ENCODE measurements around the gene ARHGAP31.

ARHGAP31 gene

GRCh38 chr3:119375106-119375505, 80.9 kb downstream of the ARHGAP31 start:
- Histone ChIP-seq H2BK15ac (replicated peaks; ENCODE audit: low read depth) (no peak overlapping the region), H2BK120ac (ENCODE audit: low read depth, low read length) (no peak overlapping the region), H3K18ac (ENCODE audit: low read length) (no peak overlapping the region), H3K79me1 (ENCODE audit: low read length) (no peaks in the 10 kb centered on the region), H4K5ac (ENCODE audit: low read length) (no peak overlapping the region), H4K8ac (ENCODE audit: low read depth, low read length) (no peak overlapping the region), H2BK5ac (ENCODE audit: low read length) (no peak overlapping the region), H3K4me1 (ENCODE audit: control insufficient read depth, low read depth, low read length) (peaks cover 2% of the 10 kb centered on the region), H3K4me3 (ENCODE audit: low read length) (no peak overlapping the region), H3K56ac (ENCODE audit: low read length) (no peak overlapping the region), H3K79me2 (ENCODE audit: control insufficient read depth, insufficient read depth, low read length) (no peaks in the 10 kb centered on the region), H3K4ac (ENCODE audit: low read depth, low read length) (no peak overlapping the region), H3K27me3 (ENCODE audit: insufficient read depth, low read length, poor library complexity) (no peaks in the 10 kb centered on the region), H2AK5ac (ENCODE audit: low read length) (no peak overlapping the region), H3K9ac (ENCODE audit: low read length) (no peak overlapping the region), H3K27ac (ENCODE audit: low read depth, low read length) (no peak overlapping the region), H3K36me3 (ENCODE audit: control insufficient read depth, insufficient read depth, low read length) (peaks cover 1% of the 10 kb centered on the region), H3K4me2 (ENCODE audit: low read length) (no peak overlapping the region), H3K23ac (ENCODE audit: low read length) (no peak overlapping the region)
- no peak for DNase-seq
- WGBS (ENCODE audit: extremely low coverage, insufficient coverage, low lambda C conversion rate): no CpG with 5 or more reads among the region's 7 CpGs

GRCh38 chr3:119375510-119375909, 81.3 kb downstream of the ARHGAP31 start:
- no peak overlapping the region for H3K4me3 ChIP-seq (ENCODE audit: low read length)
- DNase-seq: no peak
- no peak overlapping the region for H3K56ac ChIP-seq (ENCODE audit: low read length)
- H3K27me3 ChIP-seq (ENCODE audit: insufficient read depth, low read length, poor library complexity): no peaks in the 10 kb centered on the region
- no peak overlapping the region for H4K5ac ChIP-seq (ENCODE audit: low read length)
- no peak overlapping the region for H4K8ac ChIP-seq (ENCODE audit: low read depth, low read length)
- WGBS (ENCODE audit: extremely low coverage, insufficient coverage, low lambda C conversion rate): no CpG with 5 or more reads among the region's 4 CpGs
- H3K36me3 ChIP-seq (ENCODE audit: control insufficient read depth, insufficient read depth, low read length): peaks cover 1% of the 10 kb centered on the region
- no peak overlapping the region for H3K18ac ChIP-seq (ENCODE audit: low read length)
- H2BK5ac ChIP-seq (ENCODE audit: low read length): no peak overlapping the region
- H3K79me2 ChIP-seq (ENCODE audit: control insufficient read depth, insufficient read depth, low read length): no peaks in the 10 kb centered on the region
- peaks cover 2% of the 10 kb centered on the region for H3K4me1 ChIP-seq (ENCODE audit: control insufficient read depth, low read depth, low read length)
- no peak overlapping the region for H3K4me2 ChIP-seq (ENCODE audit: low read length)
- no peak overlapping the region for H2BK15ac ChIP-seq (replicated peaks; ENCODE audit: low read depth)
- no peak overlapping the region for H2BK120ac ChIP-seq (ENCODE audit: low read depth, low read length)
- no peak overlapping the region for H3K9ac ChIP-seq (ENCODE audit: low read length)
- H3K79me1 ChIP-seq (ENCODE audit: low read length): no peaks in the 10 kb centered on the region
- no peak overlapping the region for H3K27ac ChIP-seq (ENCODE audit: low read depth, low read length)
- H2AK5ac ChIP-seq (ENCODE audit: low read length): no peak overlapping the region
- no peak overlapping the region for H3K23ac ChIP-seq (ENCODE audit: low read length)
- H3K4ac ChIP-seq (ENCODE audit: low read depth, low read length): no peak overlapping the region

- peaks cover 2% of the 10 kb centered on the region for H3K4me1 ChIP-seq (ENCODE audit: control insufficient read depth, low read depth, low read length)
- H2BK15ac ChIP-seq (replicated peaks; ENCODE audit: low read depth): no peak overlapping the region
- no peak overlapping the region for H3K9ac ChIP-seq (ENCODE audit: low read length)
- H2BK5ac ChIP-seq (ENCODE audit: low read length): no peak overlapping the region
- H3K18ac ChIP-seq (ENCODE audit: low read length): no peak overlapping the region
- H3K4me3 ChIP-seq (ENCODE audit: low read length): no peak overlapping the region
- H2BK120ac ChIP-seq (ENCODE audit: low read depth, low read length): no peak overlapping the region
- H3K27me3 ChIP-seq (ENCODE audit: insufficient read depth, low read length, poor library complexity): no peaks in the 10 kb centered on the region
- no peak overlapping the region for H4K5ac ChIP-seq (ENCODE audit: low read length)
- H3K4me2 ChIP-seq (ENCODE audit: low read length): no peak overlapping the region
- H4K8ac ChIP-seq (ENCODE audit: low read depth, low read length): no peak overlapping the region
- no peak for DNase-seq
- no peak overlapping the region for H3K4ac ChIP-seq (ENCODE audit: low read depth, low read length)
- WGBS (ENCODE audit: extremely low coverage, insufficient coverage, low lambda C conversion rate): no CpG with 5 or more reads among the region's 1 CpG
- no peaks in the 10 kb centered on the region for H3K79me2 ChIP-seq (ENCODE audit: control insufficient read depth, insufficient read depth, low read length)
- H3K56ac ChIP-seq (ENCODE audit: low read length): no peak overlapping the region
- H3K36me3 ChIP-seq (ENCODE audit: control insufficient read depth, insufficient read depth, low read length): peaks cover 1% of the 10 kb centered on the region
- no peak overlapping the region for H3K23ac ChIP-seq (ENCODE audit: low read length)
- H3K79me1 ChIP-seq (ENCODE audit: low read length): no peaks in the 10 kb centered on the region
- no peak overlapping the region for H2AK5ac ChIP-seq (ENCODE audit: low read length)
- H3K27ac ChIP-seq (ENCODE audit: low read depth, low read length): no peak overlapping the region
These were observed 82.6 kb downstream of the ARHGAP31 start for GRCh38 chr3:119376758-119377157.

GRCh38 chr3:119378259-119378803, 84.1 kb downstream of the ARHGAP31 start:
- no peak overlapping the region for H4K8ac ChIP-seq (ENCODE audit: low read depth, low read length)
- no peak overlapping the region for H3K4me3 ChIP-seq (ENCODE audit: low read length)
- no peak overlapping the region for H2BK5ac ChIP-seq (ENCODE audit: low read length)
- no peak overlapping the region for H3K9ac ChIP-seq (ENCODE audit: low read length)
- H2BK120ac ChIP-seq (ENCODE audit: low read depth, low read length): no peak overlapping the region
- H3K18ac ChIP-seq (ENCODE audit: low read length): no peak overlapping the region
- H2AK5ac ChIP-seq (ENCODE audit: low read length): no peak overlapping the region
- no peak overlapping the region for H3K4ac ChIP-seq (ENCODE audit: low read depth, low read length)
- no peaks in the 10 kb centered on the region for H3K27me3 ChIP-seq (ENCODE audit: insufficient read depth, low read length, poor library complexity)
- H3K27ac ChIP-seq (ENCODE audit: low read depth, low read length): no peak overlapping the region
- no peak for DNase-seq
- peaks cover 2% of the 10 kb centered on the region for H3K4me1 ChIP-seq (ENCODE audit: control insufficient read depth, low read depth, low read length)
- no peak overlapping the region for H2BK15ac ChIP-seq (replicated peaks; ENCODE audit: low read depth)
- no peak overlapping the region for H3K56ac ChIP-seq (ENCODE audit: low read length)
- H3K23ac ChIP-seq (ENCODE audit: low read length): no peak overlapping the region
- no CpG with 5 or more reads among the region's 8 CpGs for WGBS (ENCODE audit: extremely low coverage, insufficient coverage, low lambda C conversion rate)
- no peak overlapping the region for H3K4me2 ChIP-seq (ENCODE audit: low read length)
- peaks cover 4% of the 10 kb centered on the region for H3K36me3 ChIP-seq (ENCODE audit: control insufficient read depth, insufficient read depth, low read length)
- H3K79me1 ChIP-seq (ENCODE audit: low read length): no peaks in the 10 kb centered on the region
- H4K5ac ChIP-seq (ENCODE audit: low read length): no peak overlapping the region
- H3K79me2 ChIP-seq (ENCODE audit: control insufficient read depth, insufficient read depth, low read length): no peaks in the 10 kb centered on the region

GRCh38 chr3:119380697-119381096, 86.5 kb downstream of the ARHGAP31 start:
- Histone ChIP-seq H3K27ac (ENCODE audit: low read depth, low read length) (no peak overlapping the region), H3K79me1 (ENCODE audit: low read length) (no peaks in the 10 kb centered on the region), H3K27me3 (ENCODE audit: insufficient read depth, low read length, poor library complexity) (no peaks in the 10 kb centered on the region), H2BK120ac (ENCODE audit: low read depth, low read length) (no peak overlapping the region), H3K4ac (ENCODE audit: low read depth, low read length) (no peak overlapping the region), H3K56ac (ENCODE audit: low read length) (no peak overlapping the region), H2BK5ac (ENCODE audit: low read length) (no peak overlapping the region), H3K4me3 (ENCODE audit: low read length) (no peak overlapping the region), H2AK5ac (ENCODE audit: low read length) (no peak overlapping the region), H3K79me2 (ENCODE audit: control insufficient read depth, insufficient read depth, low read length) (no peaks in the 10 kb centered on the region), H3K9ac (ENCODE audit: low read length) (no peak overlapping the region), H4K8ac (ENCODE audit: low read depth, low read length) (no peak overlapping the region), H4K5ac (ENCODE audit: low read length) (no peak overlapping the region), H3K23ac (ENCODE audit: low read length) (no peak overlapping the region), H2BK15ac (replicated peaks; ENCODE audit: low read depth) (no peak overlapping the region), H3K18ac (ENCODE audit: low read length) (no peak overlapping the region), H3K36me3 (ENCODE audit: control insufficient read depth, insufficient read depth, low read length) (peaks cover 6% of the 10 kb centered on the region), H3K4me2 (ENCODE audit: low read length) (no peak overlapping the region), H3K4me1 (ENCODE audit: control insufficient read depth, low read depth, low read length) (peaks cover 2% of the 10 kb centered on the region)
- WGBS (ENCODE audit: extremely low coverage, insufficient coverage, low lambda C conversion rate): no CpG with 5 or more reads among the region's 3 CpGs
- DNase-seq: no peak

GRCh38 chr3:119382134-119382533, 88.0 kb downstream of the ARHGAP31 start:
- H3K4me3 ChIP-seq (ENCODE audit: low read length): no peak overlapping the region
- H2BK5ac ChIP-seq (ENCODE audit: low read length): no peak overlapping the region
- no peak for DNase-seq
- peaks cover 2% of the 10 kb centered on the region for H3K4me1 ChIP-seq (ENCODE audit: control insufficient read depth, low read depth, low read length)
- no peak overlapping the region for H4K5ac ChIP-seq (ENCODE audit: low read length)
- no peaks in the 10 kb centered on the region for H3K79me1 ChIP-seq (ENCODE audit: low read length)
- H3K23ac ChIP-seq (ENCODE audit: low read length): no peak overlapping the region
- no peak overlapping the region for H2BK120ac ChIP-seq (ENCODE audit: low read depth, low read length)
- no peaks in the 10 kb centered on the region for H3K27me3 ChIP-seq (ENCODE audit: insufficient read depth, low read length, poor library complexity)
- H3K4me2 ChIP-seq (ENCODE audit: low read length): no peak overlapping the region
- no peak overlapping the region for H3K27ac ChIP-seq (ENCODE audit: low read depth, low read length)
- H3K56ac ChIP-seq (ENCODE audit: low read length): no peak overlapping the region
- WGBS (ENCODE audit: extremely low coverage, insufficient coverage, low lambda C conversion rate): no CpG with 5 or more reads among the region's 7 CpGs
- H3K79me2 ChIP-seq (ENCODE audit: control insufficient read depth, insufficient read depth, low read length): no peaks in the 10 kb centered on the region
- no peak overlapping the region for H2AK5ac ChIP-seq (ENCODE audit: low read length)
- no peak overlapping the region for H3K4ac ChIP-seq (ENCODE audit: low read depth, low read length)
- no peak overlapping the region for H4K8ac ChIP-seq (ENCODE audit: low read depth, low read length)
- H3K36me3 ChIP-seq (ENCODE audit: control insufficient read depth, insufficient read depth, low read length): peaks cover 6% of the 10 kb centered on the region
- no peak overlapping the region for H3K18ac ChIP-seq (ENCODE audit: low read length)
- H3K9ac ChIP-seq (ENCODE audit: low read length): no peak overlapping the region
- H2BK15ac ChIP-seq (replicated peaks; ENCODE audit: low read depth): no peak overlapping the region

All from mesendoderm (in vitro differentiated cells).